ENCODE results near the gene GRK4. TPM values are rescaled to one million over a fixed set of nuclear protein-coding genes. Genes with fewer than 3 reads are reported as not detected.

GRK4 gene
- polyA plus RNA-seq, 1 of the 3 experiments (the other 2 are of a cell fraction) = 2.7 TPM

- TF ChIP-seq RXRA (IDR thresholded peaks at IDR 0.05; ENCODE audit: borderline replicate concordance, low read depth) = no peak
- TF ChIP-seq, protein P1, sequence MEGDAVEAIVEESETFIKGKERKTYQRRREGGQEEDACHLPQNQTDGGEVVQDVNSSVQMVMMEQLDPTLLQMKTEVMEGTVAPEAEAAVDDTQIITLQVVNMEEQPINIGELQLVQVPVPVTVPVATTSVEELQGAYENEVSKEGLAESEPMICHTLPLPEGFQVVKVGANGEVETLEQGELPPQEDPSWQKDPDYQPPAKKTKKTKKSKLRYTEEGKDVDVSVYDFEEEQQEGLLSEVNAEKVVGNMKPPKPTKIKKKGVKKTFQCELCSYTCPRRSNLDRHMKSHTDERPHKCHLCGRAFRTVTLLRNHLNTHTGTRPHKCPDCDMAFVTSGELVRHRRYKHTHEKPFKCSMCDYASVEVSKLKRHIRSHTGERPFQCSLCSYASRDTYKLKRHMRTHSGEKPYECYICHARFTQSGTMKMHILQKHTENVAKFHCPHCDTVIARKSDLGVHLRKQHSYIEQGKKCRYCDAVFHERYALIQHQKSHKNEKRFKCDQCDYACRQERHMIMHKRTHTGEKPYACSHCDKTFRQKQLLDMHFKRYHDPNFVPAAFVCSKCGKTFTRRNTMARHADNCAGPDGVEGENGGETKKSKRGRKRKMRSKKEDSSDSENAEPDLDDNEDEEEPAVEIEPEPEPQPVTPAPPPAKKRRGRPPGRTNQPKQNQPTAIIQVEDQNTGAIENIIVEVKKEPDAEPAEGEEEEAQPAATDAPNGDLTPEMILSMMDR (IDR thresholded peaks at IDR 0.05) = no peak
- peak; percentile 83 for TF ChIP-seq GABPA (IDR thresholded peaks at IDR 0.05; ENCODE audit: low read depth)
- peak; percentile 69 for TF ChIP-seq ELF1 (IDR thresholded peaks at IDR 0.05)
- TF ChIP-seq EP300 (IDR thresholded peaks at IDR 0.05; ENCODE audit: borderline replicate concordance in 1 of 2, low read depth in 1 of 2, low read length in 1 of 2) = no peak
- TF ChIP-seq FOSL2 (IDR thresholded peaks at IDR 0.05; ENCODE audit: borderline replicate concordance, low read depth) = no peak
- peak; percentile 87 for TF ChIP-seq MXI1 (IDR thresholded peaks at IDR 0.05; ENCODE audit: low read depth, low read length)
- no peak for TF ChIP-seq TCF12 (IDR thresholded peaks at IDR 0.05)
- peak; percentile 80 for TF ChIP-seq TAF1 (IDR thresholded peaks at IDR 0.05; ENCODE audit: borderline replicate concordance, low read depth, low read length)
- TF ChIP-seq POLR2AphosphoS5 (IDR thresholded peaks at IDR 0.05; ENCODE audit: low read depth, low read length) = peak; percentile 88
- peak; percentile 34 for TF ChIP-seq NFIC (IDR thresholded peaks at IDR 0.05; ENCODE audit: borderline replicate concordance)
- TF ChIP-seq JUND (IDR thresholded peaks at IDR 0.05) = no peak
- no peak for TF ChIP-seq REST (IDR thresholded peaks at IDR 0.05; ENCODE audit: low read depth, low read length)
- no peak for TF ChIP-seq RAD21 (IDR thresholded peaks at IDR 0.05; ENCODE audit: low read length)
- no peak for TF ChIP-seq YY1 (IDR thresholded peaks at IDR 0.05; ENCODE audit: low read depth)
- no peak for TF ChIP-seq FOXJ3 (CRISPR knock-in tag; IDR thresholded peaks at IDR 0.05)
- TF ChIP-seq, protein P2, sequence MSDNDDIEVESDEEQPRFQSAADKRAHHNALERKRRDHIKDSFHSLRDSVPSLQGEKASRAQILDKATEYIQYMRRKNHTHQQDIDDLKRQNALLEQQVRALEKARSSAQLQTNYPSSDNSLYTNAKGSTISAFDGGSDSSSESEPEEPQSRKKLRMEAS (IDR thresholded peaks at IDR 0.05; ENCODE audit: low read depth) = peak; percentile 50
- TF ChIP-seq TEAD4 (IDR thresholded peaks at IDR 0.05; ENCODE audit: borderline replicate concordance, insufficient read depth) = no peak
- TF ChIP-seq GATA2 (CRISPR knock-in tag; IDR thresholded peaks at IDR 0.05) = no peak
- TF ChIP-seq RCOR1 (IDR thresholded peaks at IDR 0.05; ENCODE audit: low read length) = no peak
Observed at GRCh38 chr4:2934813-2935761, 28.3 kb upstream of the GRK4 start (continued).
